Kasumi-1 (cell line): ENCODE data around the gene COG2.
"Not testable (repeated sequence)": the region's sequence is repeated elsewhere in the genome, so short reads cannot be mapped to it uniquely, and the experiment has no call there.

Experiments
- DNase-seq, 2 experiments: peaks; one replicate each; lab custom pipeline; 2025; lab: John Stamatoyannopoulos, UW

The COG2 gene

GRCh38 chr1:230715510-230715909, 73.2 kb downstream of the COG2 start:
- no peak for DNase-seq

- not testable (repeated sequence) for DNase-seq
Measured at GRCh38 chr1:230716453-230716852, 74.2 kb downstream of the COG2 start.

- no peak for DNase-seq
Measured at GRCh38 chr1:230717251-230717650, 75.0 kb downstream of the COG2 start.

- DNase-seq = not testable (repeated sequence)
Measured at GRCh38 chr1:230721849-230722522, 79.7 kb downstream of the COG2 start.

GRCh38 chr1:230725256-230726012, 83.2 kb downstream of the COG2 start:
- DNase-seq = no peak

- DNase-seq = no peak
Measured at GRCh38 chr1:230728710-230729392, 86.6 kb downstream of the COG2 start.

- no peak for DNase-seq
Measured at GRCh38 chr1:230730977-230731376, 88.7 kb downstream of the COG2 start.

GRCh38 chr1:230735447-230735846, 93.2 kb downstream of the COG2 start:
- DNase-seq = no peak

GRCh38 chr1:230737622-230738262, 95.5 kb downstream of the COG2 start:
- no peak for DNase-seq

- DNase-seq = no peak
Measured at GRCh38 chr1:230739564-230740290, 97.4 kb downstream of the COG2 start.
